GM10248 (cell line): ENCODE measurements around the gene PTGES3L.
"Not testable (repeated sequence)": the region's sequence is repeated elsewhere in the genome, so short reads cannot be mapped to it uniquely, and the experiment has no call there.

Experiments used
- CTCF ChIA-PET: fragments of 300-600 bp; sonication (Branson Sonifier 250); formaldehyde crosslinking; extraction: SDS; loops from one replicate; lab custom pipeline; 2021; ENCODE audit warnings: antibody characterized with exemption; lab: Yijun Ruan, JAX
- POLR2A ChIA-PET: fragments of 350-650 bp; sonication (Branson Sonifier 250); formaldehyde crosslinking; extraction: SDS; loops from one replicate; lab custom pipeline; 2020; ENCODE audit warnings: antibody characterized with exemption; lab: Yijun Ruan, JAX
- DNase-seq: peaks from one replicate; pipeline ENCODE4 v3.0.0; 2012; ENCODE audit errors: extremely low spot score
- TF ChIP-seq, protein P1 (sequence below): IDR thresholded peaks from 2 replicates; pipeline ENCODE4 v1.5.1; 2012; ENCODE audit warnings: mild to moderate bottlenecking, low read depth; ENCODE audit errors: extremely low read depth, missing control alignments, control extremely low read depth

PTGES3L gene

DNA sequence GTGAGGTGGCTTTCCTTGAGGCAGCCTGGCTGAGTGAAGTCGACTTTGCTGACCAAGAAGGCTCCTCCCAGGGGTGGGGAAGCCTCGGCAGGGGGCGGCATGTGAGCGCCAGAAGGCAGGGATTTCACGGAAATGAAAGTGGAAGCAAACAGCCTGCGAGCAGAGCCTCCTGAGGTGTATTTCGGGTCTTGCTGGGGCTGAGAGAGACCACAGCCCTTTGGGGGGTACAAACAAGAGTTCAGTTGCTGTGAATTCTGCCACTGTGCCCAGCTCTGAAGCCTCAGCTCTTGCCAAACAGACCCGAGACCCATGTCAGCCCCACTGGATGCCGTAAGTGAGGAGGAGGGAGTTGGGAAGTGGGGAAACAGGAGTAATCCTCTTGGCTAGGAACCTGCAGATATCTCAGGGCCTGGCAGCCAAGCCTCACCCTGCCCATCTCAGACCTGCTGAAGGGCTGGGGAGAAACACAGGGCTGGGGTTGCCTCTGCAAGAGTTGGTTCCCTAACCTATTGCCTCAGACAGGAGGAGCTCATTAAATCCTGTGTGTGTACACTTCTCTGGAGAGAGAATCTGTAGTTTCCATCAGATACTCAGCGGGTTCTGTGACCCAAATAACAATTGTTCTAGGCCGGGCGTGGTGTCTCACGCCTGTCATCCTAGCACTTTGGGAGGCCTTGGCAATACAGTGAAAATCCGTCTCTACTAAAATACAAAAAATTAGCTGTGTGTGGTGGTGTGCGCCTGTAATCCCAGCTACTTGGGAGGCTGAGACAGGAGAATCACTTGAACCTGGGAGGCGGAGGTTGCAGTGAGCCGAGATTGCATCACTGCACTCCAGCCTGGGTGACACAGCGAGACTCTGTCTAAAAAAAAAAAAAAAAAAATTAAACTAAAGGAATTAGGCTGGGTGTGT lies 27.0 kb upstream of the PTGES3L start, which contains the start of gene IFI35:
Gene IFI35 (plus strand): TSS at position 146 of the 913 bp plus-strand sequence. CDS start 164 bp downstream, at position 310.
- ChIA-PET POLR2A (interaction anchor here (0.7 to 1.7 kb wide), 4 partner anchors 9 to 205 kb away, joined by 3 to 9 read pairs (median 3); partner anchors contain the start of gene TMEM106A), CTCF (interaction anchor here (0.8 to 2.1 kb wide), 7 partner anchors 9 to 328 kb away, joined by 3 to 18 read pairs (median 3); partner anchors contain the start of gene RPL27)
- TF ChIP-seq, protein P1, sequence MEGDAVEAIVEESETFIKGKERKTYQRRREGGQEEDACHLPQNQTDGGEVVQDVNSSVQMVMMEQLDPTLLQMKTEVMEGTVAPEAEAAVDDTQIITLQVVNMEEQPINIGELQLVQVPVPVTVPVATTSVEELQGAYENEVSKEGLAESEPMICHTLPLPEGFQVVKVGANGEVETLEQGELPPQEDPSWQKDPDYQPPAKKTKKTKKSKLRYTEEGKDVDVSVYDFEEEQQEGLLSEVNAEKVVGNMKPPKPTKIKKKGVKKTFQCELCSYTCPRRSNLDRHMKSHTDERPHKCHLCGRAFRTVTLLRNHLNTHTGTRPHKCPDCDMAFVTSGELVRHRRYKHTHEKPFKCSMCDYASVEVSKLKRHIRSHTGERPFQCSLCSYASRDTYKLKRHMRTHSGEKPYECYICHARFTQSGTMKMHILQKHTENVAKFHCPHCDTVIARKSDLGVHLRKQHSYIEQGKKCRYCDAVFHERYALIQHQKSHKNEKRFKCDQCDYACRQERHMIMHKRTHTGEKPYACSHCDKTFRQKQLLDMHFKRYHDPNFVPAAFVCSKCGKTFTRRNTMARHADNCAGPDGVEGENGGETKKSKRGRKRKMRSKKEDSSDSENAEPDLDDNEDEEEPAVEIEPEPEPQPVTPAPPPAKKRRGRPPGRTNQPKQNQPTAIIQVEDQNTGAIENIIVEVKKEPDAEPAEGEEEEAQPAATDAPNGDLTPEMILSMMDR, result peak; percentile 66
- DNase-seq, result peak; percentile 90

DNA sequence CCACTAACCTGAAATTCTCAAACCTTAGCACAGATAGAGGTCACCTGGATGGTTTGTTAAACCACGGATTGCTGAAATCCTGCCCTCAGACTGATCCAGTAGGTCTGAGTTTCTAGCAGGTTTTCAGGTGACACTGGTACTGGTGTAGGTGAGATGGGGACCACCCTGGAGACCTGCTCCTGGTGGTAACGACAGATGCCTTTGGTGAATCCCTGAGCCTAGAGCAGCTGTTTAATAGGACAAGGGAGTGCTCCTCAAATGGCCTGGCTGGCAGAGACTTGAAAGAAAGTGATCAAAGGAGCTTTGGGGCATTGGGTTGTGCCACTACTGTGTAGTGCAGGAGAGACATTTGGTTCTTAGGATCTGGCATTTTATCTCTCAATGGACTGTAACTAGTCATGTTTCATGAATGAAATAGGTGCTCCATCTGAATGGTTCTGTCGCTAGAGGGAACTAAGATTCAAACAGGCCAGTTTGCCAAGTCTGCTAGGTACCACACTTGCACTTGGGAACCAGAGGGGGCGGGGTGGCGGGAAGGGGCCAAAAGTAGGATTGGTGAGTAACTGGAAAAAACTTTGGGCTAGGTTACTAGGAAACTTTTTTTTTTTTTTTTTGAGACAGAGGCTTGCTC lies 23.8 kb upstream of the PTGES3L start:
- POLR2A ChIA-PET, result no interaction called here
- CTCF ChIA-PET, result no interaction called here
- no peak for DNase-seq
- TF ChIP-seq, protein P1, result no peak

DNA sequence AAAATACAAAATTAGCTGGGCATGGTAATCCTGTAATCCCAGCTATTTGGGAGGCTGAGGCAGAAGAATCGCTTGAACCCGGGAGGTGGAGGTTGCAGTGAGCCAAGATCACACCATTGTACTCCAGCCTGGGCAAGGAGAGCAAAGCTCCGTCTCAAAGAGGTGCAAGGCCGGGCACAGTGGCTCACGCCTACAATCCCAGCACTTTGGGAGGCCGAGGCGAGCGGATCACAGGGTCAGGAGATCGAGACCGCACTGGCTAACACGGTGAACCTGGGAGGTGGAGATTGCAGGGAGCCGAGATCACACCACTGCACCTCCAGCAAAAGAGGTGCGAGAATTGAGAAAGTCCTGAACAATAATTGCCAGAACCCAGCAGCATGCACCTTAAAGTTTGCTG lies 21.0 kb upstream of the PTGES3L start:
- CTCF ChIA-PET, result interaction anchor here (1.0 to 1.3 kb wide), 3 partner anchors 10 to 13 kb away, joined by 3 read pairs; no protein-coding TSS in a partner anchor
- DNase-seq, POLR2A ChIA-PET: not testable (repeated sequence)

DNA sequence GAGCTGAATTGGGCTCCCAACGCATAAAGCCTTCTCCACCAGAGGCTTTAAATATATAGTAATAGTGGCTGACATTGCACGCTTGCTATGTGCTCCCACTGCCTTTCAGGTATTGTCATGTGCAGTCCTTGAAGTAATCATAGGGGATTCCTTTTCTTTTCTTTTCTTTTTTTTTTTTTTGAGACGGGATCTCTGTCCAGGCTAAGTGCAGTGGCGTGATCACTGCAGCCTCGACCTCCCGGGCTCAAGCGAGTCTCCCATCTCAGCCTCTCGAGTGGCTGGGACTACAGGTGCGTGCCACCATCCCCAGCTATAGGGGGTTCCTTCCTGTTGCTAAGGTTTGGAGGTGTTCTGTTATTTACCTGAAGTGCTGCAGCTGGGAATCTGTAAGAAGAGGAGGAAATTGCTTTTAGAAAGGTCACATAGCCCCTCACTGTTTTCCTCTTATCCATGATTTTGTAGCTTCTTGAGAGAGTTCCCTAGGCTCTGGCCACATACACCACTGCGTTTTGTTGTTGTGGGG lies 19.2 kb upstream of the PTGES3L start:
- TF ChIP-seq, protein P1, result no peak
- ChIA-PET CTCF (interaction anchor here (1.3 to 4.0 kb wide), 7 partner anchors 8 to 237 kb away, joined by 3 to 76 read pairs (median 4); partner anchors contain the start of genes IFI35 and VPS25), POLR2A (interaction anchor here (1.3 to 2.0 kb wide), 4 partner anchors 26 to 362 kb away, joined by 3 to 15 read pairs (median 8); no protein-coding TSS in a partner anchor)
- no peak for DNase-seq

DNA sequence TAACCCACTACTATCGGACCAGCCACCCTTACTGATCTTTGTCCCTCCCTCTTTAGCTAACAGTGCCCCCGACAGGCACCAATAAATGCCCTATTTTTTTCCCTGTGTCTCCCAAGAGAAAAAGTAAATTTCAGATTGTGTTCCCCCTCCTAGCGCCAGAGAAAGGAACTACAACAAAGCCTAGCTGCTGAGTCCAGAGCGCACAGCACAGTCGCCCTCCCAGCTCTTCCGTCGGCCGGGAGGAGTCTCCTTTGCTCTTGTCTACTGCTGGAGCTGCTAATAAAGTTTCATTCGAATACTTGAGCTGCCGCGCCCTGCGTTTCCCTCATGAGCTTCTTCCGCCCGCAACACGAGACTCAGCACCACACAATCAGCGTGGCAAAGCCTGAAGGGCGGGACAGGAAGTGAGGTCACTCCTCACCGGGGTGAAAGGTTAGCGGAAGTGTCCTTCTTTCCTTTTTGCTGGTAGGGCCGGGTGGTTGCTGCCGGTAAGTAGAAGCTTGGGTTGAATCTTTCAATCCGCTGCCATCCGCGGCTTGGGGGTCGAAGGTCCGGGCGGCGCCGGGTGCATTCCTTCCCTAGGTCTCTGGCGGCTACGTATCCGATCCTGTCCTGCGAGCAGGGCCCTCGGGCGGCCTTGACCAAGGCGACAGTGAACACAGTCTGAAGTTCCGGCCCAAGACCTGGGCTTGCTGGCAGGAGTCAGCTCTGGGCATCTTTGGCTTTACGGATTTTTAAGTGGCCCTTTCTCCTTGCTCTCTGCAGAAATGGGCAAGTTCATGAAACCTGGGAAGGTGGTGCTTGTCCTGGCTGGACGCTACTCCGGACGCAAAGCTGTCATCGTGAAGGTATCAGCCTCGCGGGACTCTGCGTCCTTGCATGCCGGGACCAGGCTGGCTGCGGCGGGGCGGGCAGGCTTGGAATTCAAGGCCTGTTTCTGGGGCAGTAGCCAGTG lies 18.4 kb upstream of the PTGES3L start, which contains the start of gene RPL27:
Gene RPL27 (plus strand): TSS at position 436 of the 955 bp plus-strand sequence. CDS start 332 bp downstream, at position 768.
- peak; percentile 95 for DNase-seq
- CTCF ChIA-PET, result interaction anchor here (0.7 to 4.0 kb wide), 35 partner anchors 8 to 486 kb away, joined by 3 to 76 read pairs (median 4); partner anchors contain the start of genes AOC2, DHX8, IFI35 and PSME3
- POLR2A ChIA-PET, result interaction anchor here (0.5 to 2.0 kb wide), 21 partner anchors 8 to 948 kb away, joined by 3 to 19 read pairs (median 4); partner anchors contain the start of genes DHX8, IFI35, NBR1 and RUNDC1
- TF ChIP-seq, protein P1, result peak; percentile 65
